BLaER1 (cell line): Measurements from ENCODE around the gene JHY.

ENCODE experiments used
- H3K27ac ChIP-seq: shearing (Covaris generic); formaldehyde crosslinking; 2 replicates; pipeline ENCODE4 v1.8.1; 2022
- H3K27me3 ChIP-seq: shearing (Covaris generic); formaldehyde crosslinking; 2 replicates; pipeline ENCODE4 v1.8.1; 2022
- H3K36me3 ChIP-seq: shearing (Covaris generic); formaldehyde crosslinking; 2 replicates; pipeline ENCODE4 v1.8.1; 2022
- H3K4me1 ChIP-seq: shearing (Covaris generic); formaldehyde crosslinking; 2 replicates; pipeline ENCODE4 v1.8.1; 2022
- H3K4me2 ChIP-seq: shearing (Covaris generic); formaldehyde crosslinking; 2 replicates; pipeline ENCODE4 v1.8.1; 2022
- H3K4me3 ChIP-seq: shearing (Covaris generic); formaldehyde crosslinking; 2 replicates; pipeline ENCODE4 v1.8.1; 2022
- H3K9ac ChIP-seq: shearing (Covaris generic); formaldehyde crosslinking; 2 replicates; pipeline ENCODE4 v1.8.1; 2022
- H3K9me3 ChIP-seq: shearing (Covaris generic); formaldehyde crosslinking; 2 replicates; pipeline ENCODE4 v1.8.1; 2022
- H4K20me1 ChIP-seq: shearing (Covaris generic); formaldehyde crosslinking; 2 replicates; pipeline ENCODE4 v1.8.1; 2022
- Cebpa-rat ChIP-seq: shearing (Covaris generic); IDR thresholded peaks from 2 replicates; pipeline ENCODE4 v1.8.1; 2022

JHY gene

GRCh38 chr11:122933416-122933815, 50.9 kb downstream of the JHY start:
- no peaks in the 10 kb centered on the region for H3K27me3 ChIP-seq
- no peak overlapping the region for H3K9ac ChIP-seq
- H3K36me3 ChIP-seq, result no peaks in the 10 kb centered on the region
- H3K4me3 ChIP-seq, result no peak overlapping the region
- no peak for TF ChIP-seq Cebpa-rat
- H3K4me2 ChIP-seq, result no peak overlapping the region
- H3K4me1 ChIP-seq, result no peaks in the 10 kb centered on the region
- no peak overlapping the region for H3K27ac ChIP-seq
- H4K20me1 ChIP-seq, result no peaks in the 10 kb centered on the region
- H3K9me3 ChIP-seq, result no peaks in the 10 kb centered on the region

- H3K36me3 ChIP-seq, result no peaks in the 10 kb centered on the region
- H3K27me3 ChIP-seq, result no peaks in the 10 kb centered on the region
- no peak overlapping the region for H3K27ac ChIP-seq
- no peak for TF ChIP-seq Cebpa-rat
- H4K20me1 ChIP-seq, result no peaks in the 10 kb centered on the region
- no peaks in the 10 kb centered on the region for H3K4me1 ChIP-seq
- no peaks in the 10 kb centered on the region for H3K9me3 ChIP-seq
- no peak overlapping the region for H3K4me2 ChIP-seq
- H3K9ac ChIP-seq, result no peak overlapping the region
- no peak overlapping the region for H3K4me3 ChIP-seq
Observed at GRCh38 chr11:122937983-122938382, 55.4 kb downstream of the JHY start.

GRCh38 chr11:122938557-122938956, 56.0 kb downstream of the JHY start:
- H3K27me3 ChIP-seq, result no peaks in the 10 kb centered on the region
- TF ChIP-seq Cebpa-rat, result no peak
- no peak overlapping the region for H3K9ac ChIP-seq
- no peak overlapping the region for H3K27ac ChIP-seq
- H3K9me3 ChIP-seq, result no peaks in the 10 kb centered on the region
- no peaks in the 10 kb centered on the region for H4K20me1 ChIP-seq
- no peaks in the 10 kb centered on the region for H3K4me1 ChIP-seq
- no peak overlapping the region for H3K4me3 ChIP-seq
- H3K36me3 ChIP-seq, result no peaks in the 10 kb centered on the region
- no peak overlapping the region for H3K4me2 ChIP-seq

- no peaks in the 10 kb centered on the region for H4K20me1 ChIP-seq
- H3K9ac ChIP-seq, result no peak overlapping the region
- 0 out of 2 replicates have a peak, but pooled peaks cover 5% of the 10 kb centered on the region for H3K4me1 ChIP-seq
- H3K4me2 ChIP-seq, result no peak overlapping the region
- H3K9me3 ChIP-seq, result no peaks in the 10 kb centered on the region
- no peak overlapping the region for H3K4me3 ChIP-seq
- no peaks in the 10 kb centered on the region for H3K36me3 ChIP-seq
- H3K27me3 ChIP-seq, result no peaks in the 10 kb centered on the region
- no peak overlapping the region for H3K27ac ChIP-seq
- TF ChIP-seq Cebpa-rat, result no peak
Observed at GRCh38 chr11:122951211-122951610, 68.7 kb downstream of the JHY start.

- no peak overlapping the region for H3K27ac ChIP-seq
- H3K27me3 ChIP-seq, result no peaks in the 10 kb centered on the region
- 0 out of 2 replicates have a peak, but pooled peaks cover 2% of the 10 kb centered on the region for H3K4me1 ChIP-seq
- TF ChIP-seq Cebpa-rat, result no peak
- no peak overlapping the region for H3K4me3 ChIP-seq
- H3K9ac ChIP-seq, result no peak overlapping the region
- no peak overlapping the region for H3K4me2 ChIP-seq
- H4K20me1 ChIP-seq, result no peaks in the 10 kb centered on the region
- no peaks in the 10 kb centered on the region for H3K36me3 ChIP-seq
- H3K9me3 ChIP-seq, result no peaks in the 10 kb centered on the region
Observed at GRCh38 chr11:122954455-122954854, 71.9 kb downstream of the JHY start.

- H3K27me3 ChIP-seq, result no peaks in the 10 kb centered on the region
Observed at GRCh38 chr11:122963961-122964360, 81.4 kb downstream of the JHY start.

GRCh38 chr11:122976061-122976733, 93.6 kb downstream of the JHY start:
- no peak overlapping the region for H3K4me2 ChIP-seq
- no peak overlapping the region for H3K27ac ChIP-seq
- H3K9me3 ChIP-seq, result peaks cover 54% of the 10 kb centered on the region
- no peak for TF ChIP-seq Cebpa-rat
- peak overlapping the region; percentile 36; the same call in 1 of the 2 replicates for H3K4me3 ChIP-seq
- H4K20me1 ChIP-seq, result peaks cover 7% of the 10 kb centered on the region; the same call in 1 of the 2 replicates
- H3K27me3 ChIP-seq, result peaks cover 79% of the 10 kb centered on the region
- H3K4me1 ChIP-seq, result no peaks in the 10 kb centered on the region
- H3K36me3 ChIP-seq, result no peaks in the 10 kb centered on the region
- no peak overlapping the region for H3K9ac ChIP-seq

More at GRCh38 chr11:122963961-122964360, 81.4 kb downstream of the JHY start:
- Histone ChIP-seq H3K4me2 (no peak overlapping the region), H3K27ac (no peak overlapping the region), H3K9ac (no peak overlapping the region), H3K36me3 (no peaks in the 10 kb centered on the region), H4K20me1 (no peaks in the 10 kb centered on the region), H3K4me3 (no peak overlapping the region), H3K4me1 (no peaks in the 10 kb centered on the region), H3K9me3 (no peaks in the 10 kb centered on the region)
- TF ChIP-seq Cebpa-rat, result no peak

GRCh38 chr11:122976734-122977469, 94.3 kb downstream of the JHY start:
- no peak overlapping the region for H3K4me2 ChIP-seq
- peaks cover 11% of the 10 kb centered on the region; the same call in 1 of the 2 replicates for H4K20me1 ChIP-seq
- TF ChIP-seq Cebpa-rat, result no peak
- H3K36me3 ChIP-seq, result no peaks in the 10 kb centered on the region
- H3K4me3 ChIP-seq, result peak overlapping the region; percentile 39; the same call in 1 of the 2 replicates
- no peak overlapping the region for H3K27ac ChIP-seq
- H3K9ac ChIP-seq, result no peak overlapping the region
- no peaks in the 10 kb centered on the region for H3K4me1 ChIP-seq
- H3K9me3 ChIP-seq, result peaks cover 57% of the 10 kb centered on the region
- H3K27me3 ChIP-seq, result peaks cover 86% of the 10 kb centered on the region

- no peak for TF ChIP-seq Cebpa-rat
- H4K20me1 ChIP-seq, result peaks cover 11% of the 10 kb centered on the region; the same call in 1 of the 2 replicates
- H3K27me3 ChIP-seq, result peaks cover 94% of the 10 kb centered on the region
- H3K4me3 ChIP-seq, result peak overlapping the region; percentile 39; the same call in 1 of the 2 replicates
- H3K4me2 ChIP-seq, result no peak overlapping the region
- H3K27ac ChIP-seq, result no peak overlapping the region
- peaks cover 57% of the 10 kb centered on the region for H3K9me3 ChIP-seq
- H3K36me3 ChIP-seq, result no peaks in the 10 kb centered on the region
- H3K9ac ChIP-seq, result no peak overlapping the region
- H3K4me1 ChIP-seq, result no peaks in the 10 kb centered on the region
Observed at GRCh38 chr11:122977470-122978298, 95.1 kb downstream of the JHY start.
